ENCODE results near the gene ADCY6.
"Not testable (repeated sequence)": the region's sequence is repeated elsewhere in the genome, so short reads cannot be mapped to it uniquely, and the experiment has no call there.

Gene ADCY6

GRCh38 chr12:48764521-48764920 lies 24.4 kb downstream of the ADCY6 start:
- in situ Hi-C loops (cut with MboI; ENCODE audit: low sequenced_read_pairs) = no loop called here

GRCh38 chr12:48758737-48759136 lies 30.2 kb downstream of the ADCY6 start:
- in situ Hi-C loops (cut with MboI; ENCODE audit: low sequenced_read_pairs) = no loop called here

GRCh38 chr12:48758186-48758585 lies 30.7 kb downstream of the ADCY6 start:
- in situ Hi-C loops (cut with MboI; ENCODE audit: low sequenced_read_pairs) = no loop called here

- in situ Hi-C loops (cut with MboI; ENCODE audit: low sequenced_read_pairs) = loop anchor here (5.0 kb wide), 1 partner anchor 41 kb away; no protein-coding TSS in a partner anchor
These were observed 38.0 kb downstream of the ADCY6 start for GRCh38 chr12:48750769-48751356.

GRCh38 chr12:48750215-48750614 lies 38.7 kb downstream of the ADCY6 start:
- in situ Hi-C loops (cut with MboI; ENCODE audit: low sequenced_read_pairs) = loop anchor here (5.0 kb wide), 1 partner anchor 42 kb away; no protein-coding TSS in a partner anchor

GRCh38 chr12:48744251-48745008 lies 44.5 kb downstream of the ADCY6 start:
- in situ Hi-C loops (cut with MboI; ENCODE audit: low sequenced_read_pairs) = no loop called here

- in situ Hi-C loops (cut with MboI; ENCODE audit: low sequenced_read_pairs) = no loop called here
These were observed 49.1 kb downstream of the ADCY6 start for GRCh38 chr12:48739618-48740269.

GRCh38 chr12:48736456-48736855 lies 52.4 kb downstream of the ADCY6 start:
- in situ Hi-C loops (cut with MboI; ENCODE audit: low sequenced_read_pairs) = no loop called here

- in situ Hi-C loops (cut with MboI; ENCODE audit: low sequenced_read_pairs) = no loop called here
These were observed 60.1 kb downstream of the ADCY6 start for GRCh38 chr12:48728807-48729206.

GRCh38 chr12:48720737-48721136 lies 68.2 kb downstream of the ADCY6 start:
- in situ Hi-C loops (cut with MboI; ENCODE audit: low sequenced_read_pairs) = not testable (repeated sequence)

GRCh38 chr12:48720171-48720570 lies 68.7 kb downstream of the ADCY6 start:
- in situ Hi-C loops (cut with MboI; ENCODE audit: low sequenced_read_pairs) = not testable (repeated sequence)

- in situ Hi-C loops (cut with MboI; ENCODE audit: low sequenced_read_pairs) = not testable (repeated sequence)
These were observed 69.9 kb downstream of the ADCY6 start for GRCh38 chr12:48719002-48719401.

- in situ Hi-C loops (cut with MboI; ENCODE audit: low sequenced_read_pairs) = no loop called here
These were observed 71.6 kb downstream of the ADCY6 start for GRCh38 chr12:48717252-48717695.

GRCh38 chr12:48716493-48717251 lies 72.2 kb downstream of the ADCY6 start, which contains the start of gene CCNT1:
Gene CCNT1 (minus strand): TSS chr12:48716707. CDS start chr12:48716675, 32 bp downstream.
- in situ Hi-C loops (cut with MboI; ENCODE audit: low sequenced_read_pairs) = no loop called here

All from HL-60/S4 (cell line).